Germinal center (tissue), 1 donor: ENCODE data around the gene GDI1.

Source experiments
- DNase-seq: peaks from one replicate; pipeline ENCODE4 v3.0.0; 2012; ENCODE audit warnings: mixed read lengths, low spot score

Gene GDI1

DNA sequence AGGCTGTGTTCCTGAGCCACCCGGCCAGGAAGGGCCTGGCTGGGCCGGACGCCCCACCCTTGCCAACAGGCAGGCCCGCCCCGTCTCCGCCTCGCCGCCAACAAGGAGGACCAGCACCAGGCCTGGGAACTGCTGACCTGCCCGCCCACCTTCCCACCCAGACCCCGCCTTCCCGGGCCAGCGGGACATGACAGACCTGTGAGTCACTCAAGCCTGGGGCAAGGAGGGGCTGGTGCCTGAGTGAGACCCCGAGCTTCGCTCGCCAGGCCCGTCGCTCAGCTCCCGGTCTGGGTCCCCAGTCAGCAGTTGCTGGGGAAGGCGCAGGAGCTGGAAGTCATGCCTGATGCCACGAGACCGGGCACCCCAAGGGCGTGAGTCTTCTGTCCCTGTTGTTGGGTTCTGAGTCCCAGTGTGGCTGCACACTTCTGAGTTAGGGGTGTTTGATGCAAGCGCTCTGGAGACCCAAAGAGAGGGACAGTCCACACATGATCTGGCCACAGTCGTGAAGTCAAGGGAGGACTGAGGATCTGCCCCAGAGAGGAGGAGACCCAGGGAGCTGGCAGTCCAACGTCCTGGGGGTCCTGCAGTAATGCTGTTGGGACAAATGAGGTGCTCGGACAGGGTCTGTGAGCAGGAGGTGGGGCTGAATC, 27.6 kb upstream of the GDI1 start, which contains the start of gene DNASE1L1:
Gene DNASE1L1, minus strand, starts transcription at position 33 of the 650 bp plus-strand sequence. CDS start 3,686 bp downstream, outside the sequence.
- DNase-seq = peak; percentile 17

DNA sequence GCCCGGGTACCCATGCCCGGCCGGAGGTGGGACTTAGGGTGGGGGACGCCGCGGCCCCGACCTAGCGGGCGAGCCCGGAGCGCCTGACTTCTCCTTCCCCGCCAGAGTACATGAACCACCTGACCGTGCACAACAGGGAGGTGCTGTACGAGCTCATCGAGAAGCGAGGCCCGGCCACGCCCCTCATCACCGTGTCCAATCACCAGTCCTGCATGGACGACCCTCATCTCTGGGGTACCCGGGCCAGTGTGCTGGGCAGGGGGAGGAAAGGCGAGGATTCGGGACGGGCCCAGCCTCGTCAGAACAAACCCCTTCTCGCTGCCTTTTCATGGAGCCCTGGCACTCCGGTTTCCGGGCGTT, 25.0 kb upstream of the GDI1 start:
- DNase-seq = peak; percentile 49

DNA sequence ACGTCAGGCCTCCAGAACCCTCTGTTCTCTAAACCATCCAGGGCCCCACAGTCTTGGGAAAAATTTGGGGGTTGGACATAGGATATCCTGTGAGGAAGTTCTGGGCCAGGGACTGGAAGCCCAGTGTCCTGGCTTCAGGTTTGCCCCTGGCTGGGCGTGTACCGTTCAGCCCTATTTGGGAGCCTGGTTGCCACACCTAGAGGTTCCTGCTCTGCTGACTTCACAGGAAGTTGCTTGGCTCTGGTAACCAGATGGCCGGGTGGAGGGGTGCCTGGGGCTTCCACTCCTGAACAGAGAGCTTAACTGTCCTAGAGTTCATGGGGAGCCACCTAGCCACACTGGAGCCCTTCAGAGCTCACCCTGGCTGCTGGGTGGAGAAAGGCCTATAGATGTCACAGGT, 24.5 kb upstream of the GDI1 start:
- no peak for DNase-seq

DNA sequence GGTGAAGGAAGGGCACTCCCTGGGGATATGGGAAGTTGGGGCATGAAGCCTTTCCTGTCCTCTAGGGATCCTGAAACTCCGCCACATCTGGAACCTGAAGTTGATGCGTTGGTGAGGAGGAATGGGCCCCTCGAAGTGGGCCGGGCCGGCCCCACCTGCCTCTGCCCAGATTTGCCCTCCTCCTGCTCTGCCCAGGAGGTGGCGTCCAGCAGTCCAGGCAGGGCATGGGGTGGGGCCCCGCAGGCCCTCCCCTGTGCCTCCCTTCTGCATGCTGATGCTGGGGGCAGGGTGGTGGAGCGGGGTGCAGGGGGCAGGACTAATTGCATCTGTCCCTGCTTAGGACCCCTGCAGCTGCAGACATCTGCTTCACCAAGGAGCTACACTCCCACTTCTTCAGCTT, 23.8 kb upstream of the GDI1 start:
- DNase-seq = no peak

DNA sequence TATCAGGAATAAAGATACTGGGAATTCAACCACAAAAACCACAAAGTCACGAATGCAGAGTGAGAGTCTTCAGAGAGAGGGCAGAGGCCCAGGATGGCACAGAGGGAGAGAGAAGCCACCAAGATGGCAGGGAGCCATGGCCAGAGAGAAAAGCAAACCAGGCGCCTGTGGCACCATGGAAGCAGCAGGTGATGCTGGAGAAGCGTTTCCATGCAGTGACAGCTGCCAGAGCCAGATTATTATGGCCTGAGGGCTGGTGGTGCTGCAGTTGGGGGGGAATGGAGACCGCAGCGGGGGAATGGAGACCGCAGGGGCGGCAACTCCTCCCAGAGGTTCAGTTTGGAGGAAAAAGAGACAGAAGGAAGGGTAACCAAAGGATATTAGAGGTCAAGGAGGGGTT, 19.8 kb upstream of the GDI1 start:
- no peak for DNase-seq

DNA sequence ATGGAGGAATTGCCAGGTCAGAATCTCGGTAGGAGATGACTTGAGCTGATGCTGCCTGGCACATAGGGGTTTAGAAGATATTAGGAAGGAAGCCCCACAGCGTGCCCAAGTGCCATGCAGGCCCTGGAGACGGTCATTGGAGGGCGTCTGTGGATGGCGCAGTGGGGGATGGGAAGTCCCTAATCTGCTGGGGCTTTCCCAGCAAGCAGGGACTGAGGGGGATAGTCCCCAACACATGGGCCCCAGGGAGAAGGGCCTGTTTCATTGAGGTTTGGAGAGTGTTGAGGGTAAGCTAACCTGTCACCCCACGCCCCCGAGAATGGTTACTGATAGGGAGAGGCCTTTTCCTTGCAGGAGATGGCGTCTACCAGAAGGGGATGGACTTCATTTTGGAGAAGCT, 17.8 kb upstream of the GDI1 start:
- DNase-seq = no peak

DNA sequence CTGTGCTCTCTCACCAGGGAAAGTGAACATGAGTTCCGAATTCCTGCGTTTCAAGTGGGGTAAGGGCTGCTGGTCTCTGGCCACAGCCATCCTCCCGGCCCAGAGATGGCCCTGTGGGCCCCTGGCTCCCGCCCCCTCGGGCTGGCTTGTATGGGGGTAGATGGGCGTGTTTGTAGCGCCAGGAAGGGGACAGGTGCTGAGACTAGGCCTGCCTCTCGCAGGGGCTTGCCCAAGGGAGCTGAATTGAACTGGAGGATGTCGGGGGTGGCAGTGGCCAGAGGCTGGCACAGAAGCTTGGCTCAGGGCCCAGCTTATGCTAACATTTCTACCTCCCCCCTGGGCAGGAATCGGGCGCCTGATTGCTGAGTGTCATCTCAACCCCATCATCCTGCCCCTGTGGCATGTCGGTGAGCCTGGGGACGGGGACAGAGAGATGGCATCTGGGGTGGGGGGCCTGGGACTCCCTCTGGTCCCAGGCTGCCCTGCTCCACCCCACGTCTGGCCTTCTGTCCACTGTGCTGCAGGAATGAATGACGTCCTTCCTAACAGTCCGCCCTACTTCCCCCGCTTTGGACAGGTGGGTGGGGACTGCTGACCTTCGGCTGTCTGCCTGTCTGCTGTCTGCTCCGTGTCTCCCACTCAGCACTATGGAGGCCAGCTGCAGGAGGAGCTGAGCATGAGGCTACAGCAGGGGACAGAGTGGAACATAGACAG, 17.1 kb upstream of the GDI1 start:
- no peak for DNase-seq

DNA sequence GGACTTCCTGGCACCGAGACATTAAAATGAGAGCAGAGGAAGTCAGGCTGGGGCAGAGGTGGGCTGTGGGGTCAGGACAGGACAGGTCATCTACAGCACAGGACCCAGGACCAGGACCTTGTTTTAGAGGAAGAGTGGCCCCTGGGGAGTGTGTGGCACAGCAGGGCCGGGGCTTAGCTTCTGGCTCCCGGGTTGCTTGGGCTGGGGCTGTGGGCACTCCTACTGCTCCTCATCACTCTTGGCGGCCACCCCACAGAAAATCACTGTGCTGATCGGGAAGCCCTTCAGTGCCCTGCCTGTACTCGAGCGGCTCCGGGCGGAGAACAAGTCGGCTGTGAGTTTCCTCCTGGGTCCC, 16.6 kb upstream of the GDI1 start:
- DNase-seq = no peak

DNA sequence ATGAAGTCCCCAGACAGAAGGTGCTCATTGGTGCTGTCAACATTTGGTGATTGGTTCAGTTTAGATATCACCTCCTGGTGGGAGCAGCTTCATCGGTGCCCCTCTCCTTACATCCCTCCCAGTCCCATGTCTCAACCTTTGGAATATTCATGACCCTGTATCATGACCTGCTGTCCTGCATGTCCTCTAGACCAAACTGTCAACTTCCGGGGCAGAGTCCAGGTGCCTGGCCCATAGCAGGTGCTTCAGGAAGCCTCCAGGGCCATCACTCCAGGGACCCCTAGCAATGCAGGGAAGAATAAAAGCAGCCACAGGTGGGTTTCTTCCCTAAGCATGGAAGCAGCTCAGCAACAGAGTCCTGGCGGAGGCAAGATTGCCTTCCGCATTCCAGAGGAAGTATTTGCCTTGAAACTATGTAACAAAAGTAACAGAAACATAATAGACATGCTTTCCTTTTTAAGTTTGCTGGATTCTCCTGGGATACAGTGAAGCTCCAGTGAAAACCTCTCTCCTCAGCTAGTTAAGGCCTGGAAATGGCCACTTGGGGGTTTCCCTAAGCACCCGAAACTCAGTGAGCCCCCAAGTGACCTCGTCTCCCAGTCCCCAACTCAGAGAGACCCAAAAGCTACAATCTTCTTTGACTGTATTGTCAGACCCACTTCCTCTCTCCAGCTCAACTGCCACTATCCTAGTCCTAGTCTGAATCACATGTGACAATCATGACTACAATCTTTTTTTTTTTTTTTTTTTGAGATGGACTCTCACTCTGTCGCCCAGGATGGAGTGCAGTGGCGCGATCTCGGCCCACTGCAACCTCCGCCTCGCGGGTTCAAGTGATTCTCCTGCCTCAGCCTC, 9.8 kb upstream of the GDI1 start:
- no peak for DNase-seq

DNA sequence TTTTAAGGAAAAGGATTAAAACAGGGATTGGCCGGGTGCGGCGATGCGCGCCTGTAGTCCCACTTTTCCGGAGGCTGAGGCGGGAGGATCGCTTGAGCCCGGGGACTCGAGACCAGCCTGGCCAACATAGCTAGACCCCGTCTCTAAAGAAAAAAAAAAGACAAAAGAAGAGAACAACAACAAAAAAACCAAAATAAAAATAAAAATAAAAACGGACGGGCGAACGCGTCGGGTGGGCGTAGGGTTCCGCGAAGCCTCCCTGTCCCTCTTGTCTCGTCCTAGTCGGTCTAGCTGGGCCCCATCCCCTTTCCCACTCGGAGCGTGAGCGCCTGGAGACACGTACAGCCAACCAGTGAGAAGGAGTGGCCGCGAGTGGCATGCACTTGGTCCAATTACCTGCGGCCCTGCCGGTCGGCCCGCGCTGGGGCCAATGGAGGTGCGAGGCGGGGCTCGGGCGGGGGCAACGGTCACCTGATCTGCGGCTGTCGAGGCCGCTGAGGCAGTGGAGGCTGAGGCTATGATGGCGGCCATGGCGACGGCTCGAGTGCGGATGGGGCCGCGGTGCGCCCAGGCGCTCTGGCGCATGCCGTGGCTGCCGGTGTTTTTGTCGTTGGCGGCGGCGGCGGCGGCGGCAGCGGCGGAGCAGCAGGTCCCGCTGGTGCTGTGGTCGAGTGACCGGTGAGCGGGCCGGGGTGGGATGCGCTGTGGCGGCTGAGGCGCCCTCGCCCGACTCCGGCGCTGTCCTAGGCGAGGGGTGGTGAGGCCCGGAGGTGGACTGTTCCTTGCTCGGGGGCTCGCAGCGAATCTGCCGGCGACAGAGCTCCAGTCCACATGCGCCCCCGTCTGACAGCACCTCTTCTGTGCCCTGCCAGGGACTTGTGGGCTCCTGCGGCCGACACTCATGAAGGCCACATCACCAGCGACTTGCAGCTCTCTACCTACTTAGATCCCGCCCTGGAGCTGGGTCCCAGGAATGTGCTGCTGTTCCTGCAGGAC, 8.5 kb upstream of the GDI1 start, which contains the start of gene ATP6AP1:
Gene ATP6AP1, plus strand, starts transcription at position 502 of the 996 bp plus-strand sequence. Its CDS starts 16 bp downstream, at position 518.
- peak; percentile 89 for DNase-seq

DNA sequence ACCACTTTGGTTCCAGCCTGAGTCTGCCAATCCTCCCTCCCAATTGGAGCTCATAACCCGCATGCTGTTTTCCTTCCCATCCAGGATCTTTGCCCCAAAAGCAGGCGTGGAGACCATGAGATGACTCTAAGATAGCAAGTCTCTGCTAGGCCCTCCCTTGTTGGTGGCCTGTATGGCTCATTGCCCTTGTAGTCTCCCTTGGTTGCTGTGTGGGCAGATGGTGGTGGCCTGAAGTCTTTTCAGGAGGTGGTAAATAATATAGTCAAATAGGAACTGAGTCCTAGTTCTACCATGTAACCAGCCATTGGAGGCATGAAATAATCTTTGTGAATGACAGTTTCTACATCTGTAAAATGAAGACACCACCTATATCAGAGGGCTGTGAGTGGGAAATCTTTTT, 7.2 kb upstream of the GDI1 start:
- DNase-seq = no peak

DNA sequence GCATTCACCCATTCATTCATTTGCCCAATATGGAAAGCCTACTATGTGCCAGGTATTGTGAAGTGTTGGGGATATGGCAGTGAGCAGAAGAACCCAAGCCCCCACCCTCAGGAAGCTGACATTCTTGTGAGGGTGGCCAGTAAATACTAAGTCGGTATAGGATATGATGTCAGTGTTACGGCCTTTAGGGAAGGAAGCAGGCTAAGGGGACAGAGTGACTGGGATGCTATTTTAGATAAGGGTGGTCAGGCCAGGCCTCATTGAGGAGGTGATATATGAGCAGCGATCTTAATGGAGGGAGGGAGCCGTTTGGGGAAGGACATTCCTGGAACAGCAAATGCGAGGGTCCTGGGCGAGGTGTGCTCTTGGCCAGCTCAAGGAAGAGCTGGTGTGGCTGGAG, 6.5 kb upstream of the GDI1 start:
- no peak for DNase-seq

DNA sequence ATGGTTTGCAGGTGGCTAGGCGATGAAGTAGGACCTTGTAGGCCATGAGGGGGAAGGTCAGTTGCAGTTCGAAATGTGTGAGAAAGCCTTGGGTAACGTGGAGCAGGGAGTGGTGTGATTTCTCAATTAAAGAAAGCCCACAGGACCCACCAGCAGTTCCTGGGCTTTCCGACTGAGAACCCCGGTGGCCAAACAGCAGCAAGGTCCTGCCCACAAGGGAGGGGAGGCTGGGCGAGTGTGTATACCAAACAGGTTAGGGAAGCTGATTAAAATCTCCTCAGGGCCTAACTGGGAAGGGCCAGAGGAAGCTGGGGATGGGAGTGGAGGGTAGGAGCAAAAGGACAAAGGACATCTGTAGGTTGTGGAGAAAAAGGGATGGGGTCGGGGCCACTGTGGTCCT, 6.0 kb upstream of the GDI1 start:
- no peak for DNase-seq

DNA sequence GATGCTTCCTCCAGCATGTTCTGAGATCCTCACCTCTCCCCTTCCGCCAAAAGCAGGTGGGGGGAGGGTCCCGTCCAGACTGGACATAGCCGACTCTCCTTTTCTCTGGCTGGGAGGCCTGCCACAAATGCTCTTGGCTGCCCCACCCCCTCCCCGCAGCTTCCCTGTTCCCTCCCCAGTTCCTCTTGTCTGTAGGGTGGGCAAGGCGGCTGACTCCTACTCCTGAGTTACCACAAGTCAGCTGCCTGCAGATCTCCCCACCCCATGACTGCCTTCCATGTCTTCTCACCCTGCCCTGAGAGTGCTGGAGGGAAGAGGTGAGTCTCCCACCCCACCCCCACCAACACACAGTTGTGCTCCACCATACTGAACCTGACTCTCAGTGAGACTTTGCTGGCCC, 5.6 kb upstream of the GDI1 start:
- no peak for DNase-seq

DNA sequence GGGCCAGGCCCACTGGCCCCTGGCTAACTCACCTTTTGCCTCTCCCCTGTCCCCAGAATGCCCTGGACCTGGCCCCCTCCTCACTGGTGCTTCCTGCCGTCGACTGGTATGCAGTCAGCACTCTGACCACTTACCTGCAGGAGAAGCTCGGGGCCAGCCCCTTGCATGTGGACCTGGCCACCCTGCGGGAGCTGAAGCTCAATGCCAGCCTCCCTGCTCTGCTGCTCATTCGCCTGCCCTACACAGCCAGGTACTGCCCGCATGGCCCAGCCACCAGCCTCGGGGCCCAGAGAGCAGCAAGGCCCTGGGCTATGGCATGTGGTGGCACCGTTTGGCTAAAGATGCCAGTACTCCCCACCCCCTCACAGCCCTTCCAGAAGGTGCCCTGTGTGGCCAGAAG, 4.7 kb upstream of the GDI1 start:
- DNase-seq = no peak

DNA sequence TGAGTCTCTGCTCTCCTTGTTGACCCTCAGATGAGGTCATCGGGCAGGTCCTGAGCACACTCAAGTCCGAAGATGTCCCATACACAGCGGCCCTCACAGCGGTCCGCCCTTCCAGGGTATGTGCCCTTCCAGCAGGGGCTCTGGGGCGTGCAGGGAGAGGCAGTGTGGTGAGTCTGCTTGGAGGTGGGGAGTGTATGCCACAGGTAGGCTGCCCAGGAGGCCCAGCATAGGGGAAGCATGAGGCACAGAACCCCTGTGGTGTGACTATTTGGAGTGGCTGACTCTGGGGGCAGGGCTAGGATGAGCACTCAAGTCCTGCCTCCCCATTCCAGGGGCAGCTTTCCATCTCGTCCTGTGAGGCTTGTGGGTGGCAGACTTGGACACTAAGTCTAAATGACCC, 3.3 kb upstream of the GDI1 start:
- no peak for DNase-seq

DNA sequence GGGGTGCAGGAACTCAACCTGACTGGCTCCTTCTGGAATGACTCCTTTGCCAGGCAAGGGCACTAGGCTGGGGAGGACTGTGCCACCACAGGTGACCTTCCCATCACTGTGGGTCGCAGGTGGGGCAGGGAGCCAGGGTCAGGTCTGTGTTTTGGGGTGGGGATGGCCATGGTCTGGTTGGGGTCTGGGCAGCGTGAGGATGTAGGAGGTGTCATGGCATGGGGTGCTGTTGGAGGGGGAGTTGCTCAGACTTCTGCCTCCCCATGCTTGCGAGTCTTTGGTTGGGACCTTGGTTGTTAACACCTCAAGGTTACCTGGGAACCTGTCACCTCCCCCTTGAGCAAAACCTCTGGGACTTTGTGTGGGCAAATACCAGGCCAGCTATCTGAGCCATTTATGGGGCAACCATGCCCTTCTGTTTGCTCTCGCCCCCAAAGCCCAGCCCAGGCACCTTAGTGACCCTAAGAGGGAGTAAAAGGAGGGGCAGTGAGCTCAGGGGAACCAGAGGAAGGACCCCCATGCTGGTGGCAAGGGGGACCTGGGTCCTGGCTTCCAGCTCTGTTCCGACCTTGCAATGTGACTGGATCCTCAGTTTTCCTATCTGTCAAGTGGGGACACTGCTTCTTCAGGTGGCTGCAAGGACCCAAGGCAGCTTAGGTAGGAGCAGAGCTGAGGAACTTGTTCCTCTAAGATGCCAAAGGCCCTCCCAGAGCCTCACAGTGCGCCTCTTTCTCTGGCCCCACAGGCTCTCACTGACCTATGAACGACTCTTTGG, 2.4 kb upstream of the GDI1 start:
- DNase-seq = no peak

DNA sequence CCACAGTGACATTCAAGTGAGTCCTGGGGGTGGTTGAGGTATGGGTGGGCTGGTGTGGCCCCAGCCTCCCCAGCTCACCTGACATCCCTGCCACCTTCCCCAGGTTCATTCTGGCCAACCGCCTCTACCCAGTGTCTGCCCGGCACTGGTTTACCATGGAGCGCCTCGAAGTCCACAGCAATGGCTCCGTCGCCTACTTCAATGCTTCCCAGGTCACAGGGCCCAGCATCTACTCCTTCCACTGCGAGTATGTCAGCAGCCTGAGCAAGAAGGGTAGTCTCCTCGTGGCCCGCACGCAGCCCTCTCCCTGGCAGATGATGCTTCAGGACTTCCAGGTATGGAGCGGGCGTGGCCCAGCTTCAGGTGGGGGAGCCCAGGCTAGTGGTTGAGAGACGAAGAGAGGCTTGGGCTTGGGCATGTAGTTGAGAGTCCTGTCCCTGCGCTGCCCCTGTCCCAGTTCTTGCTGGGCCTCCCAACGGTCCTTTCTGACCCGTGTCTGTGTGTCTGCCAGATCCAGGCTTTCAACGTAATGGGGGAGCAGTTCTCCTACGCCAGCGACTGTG, 1.7 kb upstream of the GDI1 start:
- DNase-seq = no peak

DNA sequence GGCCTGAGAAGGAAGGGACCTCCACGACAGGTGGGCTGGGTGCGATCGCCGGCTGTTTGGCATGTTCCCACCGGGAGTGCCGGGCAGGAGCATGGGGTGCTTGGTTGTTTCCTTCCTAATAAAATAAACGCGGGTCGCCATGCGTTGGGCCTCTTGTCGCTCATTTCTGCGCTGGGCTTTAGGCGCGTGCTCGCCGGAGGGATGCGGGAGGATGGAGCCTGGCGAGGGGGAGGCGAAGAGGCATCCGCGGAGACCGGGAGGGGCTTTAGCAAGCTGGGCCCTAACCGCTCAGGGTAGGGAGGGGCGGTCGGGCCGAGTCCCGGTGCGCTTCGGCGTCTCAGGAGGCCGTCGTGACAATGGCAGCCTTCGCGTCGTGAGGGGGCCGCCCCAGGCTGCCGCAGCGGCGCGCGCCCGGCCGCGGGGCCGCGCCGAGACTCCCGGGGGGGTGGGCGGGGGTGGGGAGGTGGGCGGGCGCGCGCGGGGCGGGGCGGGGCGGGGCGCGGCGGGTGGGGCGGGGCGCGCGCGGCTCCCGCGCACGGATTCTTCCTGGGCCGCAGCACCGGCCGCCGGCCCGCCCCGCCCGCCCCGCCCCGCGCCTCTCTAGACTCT, 476 bp upstream of the GDI1 start:
- peak; percentile 84 for DNase-seq
